Endothelial cell of umbilical vein (primary cell): ENCODE results near the gene RALGPS1. TPM values are rescaled to one million over a fixed set of nuclear protein-coding genes. Genes with fewer than 3 reads are reported as not detected.

Experiments used
- BruUV-seq: library from RNA; stranded (reverse); fragments of 400-500 nt; replicated peaks from 2 replicates; lab custom pipeline; 2021; lab: Mats Ljungman, UMichigan
- CTCF ChIA-PET: fragments of 300-600, 350-600 bp; sonication (Branson Sonifier 250); formaldehyde crosslinking; loops from one replicate; lab custom pipeline; 2021; ENCODE audit warnings: antibody characterized with exemption, inconsistent platforms; lab: Charles Lee
- POLR2A ChIA-PET: fragments of 300-600, 350-600 bp; sonication (Branson Sonifier 250); formaldehyde crosslinking; loops from one replicate; lab custom pipeline; 2021; ENCODE audit warnings: antibody characterized with exemption, inconsistent platforms; lab: Charles Lee
- DNase-seq: peaks from one replicate; pipeline ENCODE4 v3.0.0-alpha.2; 2011; ENCODE audit warnings: low read depth, low spot score
- FAIRE-seq: peaks from 2 replicates; lab custom pipeline; 2011; peaks lifted over from hg19 to GRCh38; lab: Jason Lieb, UNC
- H2AFZ ChIP-seq: 2 replicates; pipeline ENCODE4 v1.6.0; 2012; ENCODE audit warnings: low read depth, low read length, control low read depth, inconsistent platforms
- H3K27ac ChIP-seq: 2 replicates; pipeline ENCODE4 v1.5.1; 2011; ENCODE audit warnings: low read depth, mild to moderate bottlenecking, control low read depth, low read length, moderate library complexity; ENCODE audit not compliant: insufficient read depth
- H3K27me3 ChIP-seq, 2 experiments: 2 replicates each; pipeline versions ENCODE4 v1.6.0 to v1.6.1; 2011; ENCODE audit warnings: low read length in 2 of 2, mixed read lengths in 1 of 2; ENCODE audit not compliant: control insufficient read depth in 2 of 2, insufficient read depth in 2 of 2
- H3K36me3 ChIP-seq, 2 experiments: 2 replicates in 1 of 2; 3 replicates in 1 of 2; pipeline ENCODE4 v1.5.1; 2011; ENCODE audit warnings: low read length in 2 of 2, mild to moderate bottlenecking in 1 of 2, moderate library complexity in 1 of 2; ENCODE audit not compliant: control insufficient read depth in 2 of 2, insufficient read depth in 2 of 2; ENCODE audit errors: extremely low read depth in 1 of 2
- H3K4me1 ChIP-seq: 3 replicates; pipeline ENCODE4 v1.5.1; 2011; ENCODE audit warnings: mild to moderate bottlenecking, low read length; ENCODE audit not compliant: control insufficient read depth, insufficient read depth; ENCODE audit errors: extremely low read depth
- H3K4me2 ChIP-seq: 2 replicates; pipeline ENCODE4 v1.6.1; 2011; ENCODE audit warnings: low read length, control low read depth, mixed read lengths; ENCODE audit not compliant: insufficient read depth
- H3K4me3 ChIP-seq, 3 experiments: fragments of 200-600 bp in 1 of 3; sonication (generic), shearing (Covaris generic) in 1 of 3; replicated peaks in 1 of 3; 2 replicates each; pipeline ENCODE4 v1.5.1; 2011 to 2016; ENCODE audit warnings: control low read depth in 3 of 3, low read length in 3 of 3, mild to moderate bottlenecking in 2 of 3, inconsistent platforms in 1 of 3, low read depth in 1 of 3, moderate library complexity in 1 of 3; ENCODE audit not compliant: insufficient read depth in 1 of 3
- H3K79me2 ChIP-seq: 2 replicates; pipeline ENCODE4 v1.6.0; 2012; ENCODE audit warnings: low read length, inconsistent platforms; ENCODE audit not compliant: control insufficient read depth, insufficient read depth
- H3K9ac ChIP-seq: replicated peaks from 2 replicates; pipeline ENCODE3; 2011; ENCODE audit warnings: low read length, control low read depth; ENCODE audit not compliant: insufficient read depth; ENCODE audit errors: extremely low read depth
- H3K9me1 ChIP-seq: replicated peaks from 3 replicates; pipeline ENCODE4 v1.6.0; 2011; ENCODE audit warnings: mild to moderate bottlenecking, low read length; ENCODE audit not compliant: control insufficient read depth, insufficient read depth; ENCODE audit errors: extremely low read depth
- H3K9me3 ChIP-seq: replicated peaks from 2 replicates; pipeline ENCODE4 v1.5.1; 2012; ENCODE audit warnings: low read length, inconsistent platforms; ENCODE audit not compliant: control insufficient read depth, insufficient read depth
- H4K20me1 ChIP-seq: replicated peaks from 2 replicates; pipeline ENCODE3; 2011; ENCODE audit warnings: mild to moderate bottlenecking, low read length; ENCODE audit not compliant: control insufficient read depth, insufficient read depth; ENCODE audit errors: extremely low read depth
- EZH2 ChIP-seq: IDR thresholded peaks from 2 replicates; pipeline ENCODE4 v1.6.1; 2012; ENCODE audit warnings: borderline replicate concordance, low read depth, mild to moderate bottlenecking, moderate library complexity, low read length, inconsistent platforms; ENCODE audit not compliant: severe bottlenecking
- FOS ChIP-seq: IDR thresholded peaks from 2 replicates; pipeline ENCODE4 v1.6.1; 2011; ENCODE audit warnings: mild to moderate bottlenecking, low read length, moderate library complexity, borderline replicate concordance; ENCODE audit not compliant: insufficient read depth
- GATA2 ChIP-seq: IDR thresholded peaks from 2 replicates; pipeline ENCODE4 v1.7.0; 2011; ENCODE audit warnings: low read depth, mild to moderate bottlenecking, moderate library complexity, mixed read lengths, low read length; ENCODE audit not compliant: insufficient read length, insufficient read depth
- JUN ChIP-seq: IDR thresholded peaks from 2 replicates; pipeline ENCODE4 v1.6.1; 2011; ENCODE audit warnings: borderline replicate concordance, low read depth; ENCODE audit not compliant: insufficient read length, insufficient read depth
- MYC ChIP-seq: IDR thresholded peaks from one replicate; pipeline ENCODE4 v1.6.1; 2011; ENCODE audit warnings: mild to moderate bottlenecking, low read depth, low read length
- POLR2A ChIP-seq: IDR thresholded peaks from 2 replicates; pipeline ENCODE4 v1.6.1; 2012; ENCODE audit warnings: low read depth, mild to moderate bottlenecking, control low read depth, low read length
- POLR2AphosphoS5 ChIP-seq: IDR thresholded peaks from 2 replicates; pipeline ENCODE4 v1.6.1; 2012; ENCODE audit warnings: low read depth, mild to moderate bottlenecking, control low read depth, low read length, moderate library complexity; ENCODE audit not compliant: insufficient read depth
- dilution Hi-C: fragments of 300-500 bp; cut with MboI; formaldehyde crosslinking; loops from one replicate; pipeline ENCODE4 v1.15.0; 2019; ENCODE audit warnings: low sequenced_read_pairs; ENCODE audit not compliant: extremely low pct_ligation_motif_present
- intact Hi-C: fragments of 100-400 bp; cut with micrococcal nuclease; formaldehyde crosslinking; loops from one replicate; pipeline ENCODE4 v1.10.0; 2022
- polyA plus RNA-seq, 4 experiments: library from polyadenylated mRNA; depleted of rRNA in 3 of 4; stranded (reverse) in 3 of 4; unstranded in 1 of 4; fragments of >200 nt; gene quantifications; 2 replicates each; pipeline versions ENCODE4 v1.2.1 to v1.2.3, GENCODE V29; 2011 to 2012; ENCODE audit warnings: missing spikeins in 1 of 4
- total RNA-seq: library from RNA; stranded (reverse); gene quantifications from 2 replicates; pipeline ENCODE4 v1.2.3, GENCODE V29; 2021
- TF ChIP-seq, protein P1 (sequence below): IDR thresholded peaks from 2 replicates; pipeline ENCODE4 v1.6.1; 2011; ENCODE audit not compliant: insufficient read depth, insufficient read length
- TF ChIP-seq, protein P2 (sequence below), 2 donors: IDR thresholded peaks; 1 replicate in 1 of 2; 2 replicates in 1 of 2; pipeline ENCODE4 v1.5.1; 2011; ENCODE audit warnings: low read length in 2 of 2, mild to moderate bottlenecking in 2 of 2, moderate library complexity in 2 of 2, control low read depth in 1 of 2, inconsistent platforms in 1 of 2, low read depth in 1 of 2; ENCODE audit not compliant: insufficient read depth in 1 of 2; ENCODE audit errors: extremely low read depth in 1 of 2

Gene RALGPS1
- total and polyA plus RNA-seq, 2 donors (not counting 3 experiments of a cell fraction or from before 2014, with no cell fraction given), result 3.8 to 5.5 TPM

DNA sequence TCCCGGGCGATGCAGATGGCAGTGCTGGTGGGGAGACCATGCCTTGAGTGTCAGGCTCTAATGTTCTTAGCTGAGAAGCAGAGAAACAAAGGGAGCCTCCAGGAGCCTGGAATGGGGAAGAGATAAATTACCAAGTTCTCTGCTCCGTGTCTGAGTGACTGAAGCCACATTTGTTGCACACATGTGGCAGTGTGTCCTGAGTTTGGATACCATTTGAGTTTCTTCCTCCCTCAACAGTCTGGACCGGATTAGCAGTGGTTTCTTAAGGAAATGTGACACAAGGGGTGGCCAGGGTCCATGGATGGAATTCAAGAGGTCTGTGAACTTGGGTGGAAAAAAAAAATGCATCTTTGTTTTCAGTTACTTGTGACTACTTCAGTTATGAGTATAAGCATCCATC, 299.3 kb downstream of the RALGPS1 start:
- FAIRE-seq (no peak), DNase-seq (no peak)
- TF ChIP-seq, protein P1, sequence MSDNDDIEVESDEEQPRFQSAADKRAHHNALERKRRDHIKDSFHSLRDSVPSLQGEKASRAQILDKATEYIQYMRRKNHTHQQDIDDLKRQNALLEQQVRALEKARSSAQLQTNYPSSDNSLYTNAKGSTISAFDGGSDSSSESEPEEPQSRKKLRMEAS, result no peak
- TF ChIP-seq POLR2A, result no peak
- TF ChIP-seq POLR2AphosphoS5, result no peak
- no peak for TF ChIP-seq EZH2
- no peak for TF ChIP-seq GATA2
- TF ChIP-seq, protein P2, sequence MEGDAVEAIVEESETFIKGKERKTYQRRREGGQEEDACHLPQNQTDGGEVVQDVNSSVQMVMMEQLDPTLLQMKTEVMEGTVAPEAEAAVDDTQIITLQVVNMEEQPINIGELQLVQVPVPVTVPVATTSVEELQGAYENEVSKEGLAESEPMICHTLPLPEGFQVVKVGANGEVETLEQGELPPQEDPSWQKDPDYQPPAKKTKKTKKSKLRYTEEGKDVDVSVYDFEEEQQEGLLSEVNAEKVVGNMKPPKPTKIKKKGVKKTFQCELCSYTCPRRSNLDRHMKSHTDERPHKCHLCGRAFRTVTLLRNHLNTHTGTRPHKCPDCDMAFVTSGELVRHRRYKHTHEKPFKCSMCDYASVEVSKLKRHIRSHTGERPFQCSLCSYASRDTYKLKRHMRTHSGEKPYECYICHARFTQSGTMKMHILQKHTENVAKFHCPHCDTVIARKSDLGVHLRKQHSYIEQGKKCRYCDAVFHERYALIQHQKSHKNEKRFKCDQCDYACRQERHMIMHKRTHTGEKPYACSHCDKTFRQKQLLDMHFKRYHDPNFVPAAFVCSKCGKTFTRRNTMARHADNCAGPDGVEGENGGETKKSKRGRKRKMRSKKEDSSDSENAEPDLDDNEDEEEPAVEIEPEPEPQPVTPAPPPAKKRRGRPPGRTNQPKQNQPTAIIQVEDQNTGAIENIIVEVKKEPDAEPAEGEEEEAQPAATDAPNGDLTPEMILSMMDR (IDR thresholded peaks at IDR 0.05; ENCODE audit: extremely low read depth in 1 of 2, insufficient read depth in 1 of 2, low read depth in 1 of 2, low read length in 2 of 2), result no peak
- no peak for TF ChIP-seq JUN
- no peak for TF ChIP-seq FOS
- no peak for TF ChIP-seq MYC
- Histone ChIP-seq H4K20me1 (no peaks in the 10 kb centered on the region), H3K9me1 (no peaks in the 10 kb centered on the region), H3K27ac (no peak overlapping the region), H3K9me3 (no peaks in the 10 kb centered on the region), H3K4me1 (no peaks in the 10 kb centered on the region), H3K4me3 (no peak overlapping the region), H3K9ac (no peak overlapping the region), H2AFZ (no peak overlapping the region), H3K27me3 (peaks cover 0 to 5% of the 10 kb centered on the region in 2 experiments), H3K36me3 (no peaks in the 10 kb centered on the region), H3K79me2 (no peaks in the 10 kb centered on the region), H3K4me2 (no peak overlapping the region)
- dilution Hi-C loops (no loop called here), intact Hi-C loops (loop anchor here (1.0 kb wide), 2 partner anchors 132 to 183 kb away; partner anchors contain the start of gene SLC2A8)
- no TSS peak for BruUV-seq
- ChIA-PET CTCF (interaction anchor here (0.9 to 7.1 kb wide), 25 partner anchors 11 to 708 kb away, joined by 3 to 71 read pairs (median 7); partner anchors contain the start of genes SLC2A8 and ZNF79), POLR2A (no interaction called here)
